ENCODE data around the gene SLC25A14. TPM values are rescaled to one million over a fixed set of nuclear protein-coding genes. Genes with fewer than 3 reads are reported as not detected.

Gene SLC25A14
- total and polyA plus RNA-seq, 2 of the 8 experiments (the other 6 are each of a cell fraction or from before 2014, with no cell fraction given): 9.3 to 14.2 TPM

DNA sequence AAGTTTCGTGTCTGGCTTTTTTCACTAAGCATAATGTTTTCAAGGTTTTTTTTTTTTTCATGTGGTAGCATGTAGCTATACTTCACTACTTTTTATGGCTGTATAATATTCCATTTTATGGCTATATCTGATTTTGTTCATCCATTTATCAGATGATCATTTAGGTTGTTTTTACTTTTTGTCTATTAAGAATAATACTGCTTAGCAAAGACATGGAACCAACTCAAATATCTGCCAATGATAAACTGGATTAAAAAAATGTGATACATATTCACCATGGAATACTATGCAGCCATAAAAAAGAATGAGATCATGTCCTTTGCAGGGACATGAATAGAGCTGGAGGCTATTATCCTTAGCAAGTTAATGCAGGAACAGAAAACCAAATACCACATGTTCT is 38.3 kb upstream of the SLC25A14 start (continued):
- TF ChIP-seq, protein P1, sequence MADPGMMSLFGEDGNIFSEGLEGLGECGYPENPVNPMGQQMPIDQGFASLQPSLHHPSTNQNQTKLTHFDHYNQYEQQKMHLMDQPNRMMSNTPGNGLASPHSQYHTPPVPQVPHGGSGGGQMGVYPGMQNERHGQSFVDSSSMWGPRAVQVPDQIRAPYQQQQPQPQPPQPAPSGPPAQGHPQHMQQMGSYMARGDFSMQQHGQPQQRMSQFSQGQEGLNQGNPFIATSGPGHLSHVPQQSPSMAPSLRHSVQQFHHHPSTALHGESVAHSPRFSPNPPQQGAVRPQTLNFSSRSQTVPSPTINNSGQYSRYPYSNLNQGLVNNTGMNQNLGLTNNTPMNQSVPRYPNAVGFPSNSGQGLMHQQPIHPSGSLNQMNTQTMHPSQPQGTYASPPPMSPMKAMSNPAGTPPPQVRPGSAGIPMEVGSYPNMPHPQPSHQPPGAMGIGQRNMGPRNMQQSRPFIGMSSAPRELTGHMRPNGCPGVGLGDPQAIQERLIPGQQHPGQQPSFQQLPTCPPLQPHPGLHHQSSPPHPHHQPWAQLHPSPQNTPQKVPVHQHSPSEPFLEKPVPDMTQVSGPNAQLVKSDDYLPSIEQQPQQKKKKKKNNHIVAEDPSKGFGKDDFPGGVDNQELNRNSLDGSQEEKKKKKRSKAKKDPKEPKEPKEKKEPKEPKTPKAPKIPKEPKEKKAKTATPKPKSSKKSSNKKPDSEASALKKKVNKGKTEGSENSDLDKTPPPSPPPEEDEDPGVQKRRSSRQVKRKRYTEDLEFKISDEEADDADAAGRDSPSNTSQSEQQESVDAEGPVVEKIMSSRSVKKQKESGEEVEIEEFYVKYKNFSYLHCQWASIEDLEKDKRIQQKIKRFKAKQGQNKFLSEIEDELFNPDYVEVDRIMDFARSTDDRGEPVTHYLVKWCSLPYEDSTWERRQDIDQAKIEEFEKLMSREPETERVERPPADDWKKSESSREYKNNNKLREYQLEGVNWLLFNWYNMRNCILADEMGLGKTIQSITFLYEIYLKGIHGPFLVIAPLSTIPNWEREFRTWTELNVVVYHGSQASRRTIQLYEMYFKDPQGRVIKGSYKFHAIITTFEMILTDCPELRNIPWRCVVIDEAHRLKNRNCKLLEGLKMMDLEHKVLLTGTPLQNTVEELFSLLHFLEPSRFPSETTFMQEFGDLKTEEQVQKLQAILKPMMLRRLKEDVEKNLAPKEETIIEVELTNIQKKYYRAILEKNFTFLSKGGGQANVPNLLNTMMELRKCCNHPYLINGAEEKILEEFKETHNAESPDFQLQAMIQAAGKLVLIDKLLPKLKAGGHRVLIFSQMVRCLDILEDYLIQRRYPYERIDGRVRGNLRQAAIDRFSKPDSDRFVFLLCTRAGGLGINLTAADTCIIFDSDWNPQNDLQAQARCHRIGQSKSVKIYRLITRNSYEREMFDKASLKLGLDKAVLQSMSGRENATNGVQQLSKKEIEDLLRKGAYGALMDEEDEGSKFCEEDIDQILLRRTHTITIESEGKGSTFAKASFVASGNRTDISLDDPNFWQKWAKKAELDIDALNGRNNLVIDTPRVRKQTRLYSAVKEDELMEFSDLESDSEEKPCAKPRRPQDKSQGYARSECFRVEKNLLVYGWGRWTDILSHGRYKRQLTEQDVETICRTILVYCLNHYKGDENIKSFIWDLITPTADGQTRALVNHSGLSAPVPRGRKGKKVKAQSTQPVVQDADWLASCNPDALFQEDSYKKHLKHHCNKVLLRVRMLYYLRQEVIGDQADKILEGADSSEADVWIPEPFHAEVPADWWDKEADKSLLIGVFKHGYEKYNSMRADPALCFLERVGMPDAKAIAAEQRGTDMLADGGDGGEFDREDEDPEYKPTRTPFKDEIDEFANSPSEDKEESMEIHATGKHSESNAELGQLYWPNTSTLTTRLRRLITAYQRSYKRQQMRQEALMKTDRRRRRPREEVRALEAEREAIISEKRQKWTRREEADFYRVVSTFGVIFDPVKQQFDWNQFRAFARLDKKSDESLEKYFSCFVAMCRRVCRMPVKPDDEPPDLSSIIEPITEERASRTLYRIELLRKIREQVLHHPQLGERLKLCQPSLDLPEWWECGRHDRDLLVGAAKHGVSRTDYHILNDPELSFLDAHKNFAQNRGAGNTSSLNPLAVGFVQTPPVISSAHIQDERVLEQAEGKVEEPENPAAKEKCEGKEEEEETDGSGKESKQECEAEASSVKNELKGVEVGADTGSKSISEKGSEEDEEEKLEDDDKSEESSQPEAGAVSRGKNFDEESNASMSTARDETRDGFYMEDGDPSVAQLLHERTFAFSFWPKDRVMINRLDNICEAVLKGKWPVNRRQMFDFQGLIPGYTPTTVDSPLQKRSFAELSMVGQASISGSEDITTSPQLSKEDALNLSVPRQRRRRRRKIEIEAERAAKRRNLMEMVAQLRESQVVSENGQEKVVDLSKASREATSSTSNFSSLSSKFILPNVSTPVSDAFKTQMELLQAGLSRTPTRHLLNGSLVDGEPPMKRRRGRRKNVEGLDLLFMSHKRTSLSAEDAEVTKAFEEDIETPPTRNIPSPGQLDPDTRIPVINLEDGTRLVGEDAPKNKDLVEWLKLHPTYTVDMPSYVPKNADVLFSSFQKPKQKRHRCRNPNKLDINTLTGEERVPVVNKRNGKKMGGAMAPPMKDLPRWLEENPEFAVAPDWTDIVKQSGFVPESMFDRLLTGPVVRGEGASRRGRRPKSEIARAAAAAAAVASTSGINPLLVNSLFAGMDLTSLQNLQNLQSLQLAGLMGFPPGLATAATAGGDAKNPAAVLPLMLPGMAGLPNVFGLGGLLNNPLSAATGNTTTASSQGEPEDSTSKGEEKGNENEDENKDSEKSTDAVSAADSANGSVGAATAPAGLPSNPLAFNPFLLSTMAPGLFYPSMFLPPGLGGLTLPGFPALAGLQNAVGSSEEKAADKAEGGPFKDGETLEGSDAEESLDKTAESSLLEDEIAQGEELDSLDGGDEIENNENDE (IDR thresholded peaks at IDR 0.05; ENCODE audit: insufficient replicate concordance, low read length): no peak
- TF ChIP-seq GABPA (IDR thresholded peaks at IDR 0.05; ENCODE audit: borderline replicate concordance, insufficient read depth, low read length): no peak
- no peak for TF ChIP-seq EP300 (IDR thresholded peaks at IDR 0.05; ENCODE audit: borderline replicate concordance in 1 of 2, low read depth in 2 of 2, low read length in 2 of 2)
- TF ChIP-seq SAP30 (IDR thresholded peaks at IDR 0.05; ENCODE audit: insufficient read depth, insufficient replicate concordance, low read length): no peak
- TF ChIP-seq, protein P2, sequence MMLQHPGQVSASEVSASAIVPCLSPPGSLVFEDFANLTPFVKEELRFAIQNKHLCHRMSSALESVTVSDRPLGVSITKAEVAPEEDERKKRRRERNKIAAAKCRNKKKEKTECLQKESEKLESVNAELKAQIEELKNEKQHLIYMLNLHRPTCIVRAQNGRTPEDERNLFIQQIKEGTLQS (IDR thresholded peaks at IDR 0.05; ENCODE audit: insufficient read depth, low read depth, low read length): no peak
